CD8-positive, alpha-beta memory T cell (primary cell): ENCODE measurements around the gene SLC27A1. TPM values are rescaled to one million over a fixed set of nuclear protein-coding genes. Genes with fewer than 3 reads are reported as not detected.

ENCODE experiments used
- CTCF ChIA-PET: fragments of 350-600 bp; sonication (Branson Sonifier 250); formaldehyde crosslinking; loops from one replicate; lab custom pipeline; 2021; ENCODE audit warnings: antibody characterized with exemption; lab: Charles Lee
- POLR2A ChIA-PET: fragments of 350-600 bp; sonication (Branson Sonifier 250); formaldehyde crosslinking; loops from one replicate; lab custom pipeline; 2021; ENCODE audit warnings: antibody characterized with exemption; lab: Charles Lee
- DNase-seq, 5 donors: peaks; one replicate each; pipeline versions ENCODE4 v3.0.0 to v3.0.0-alpha.2; 2020 to 2022; ENCODE audit warnings: mixed read lengths in 1 of 5
- H3K27ac ChIP-seq: one replicate; pipeline ENCODE4 v1.7.0; 2013; ENCODE audit warnings: low read depth, mild to moderate bottlenecking, low read length, moderate library complexity
- H3K27me3 ChIP-seq: 2 replicates; pipeline ENCODE4 v1.7.0; 2013; ENCODE audit warnings: low read length, mild to moderate bottlenecking; ENCODE audit not compliant: insufficient read depth, poor library complexity, severe bottlenecking
- H3K36me3 ChIP-seq: 2 replicates; pipeline ENCODE4 v1.7.0; 2013; ENCODE audit warnings: mild to moderate bottlenecking, low read length, moderate library complexity; ENCODE audit not compliant: insufficient read depth
- H3K4me1 ChIP-seq: 2 replicates; pipeline ENCODE4 v1.7.0; 2013; ENCODE audit warnings: mild to moderate bottlenecking, low read length, moderate library complexity; ENCODE audit not compliant: insufficient read depth
- H3K4me3 ChIP-seq: 2 replicates; pipeline ENCODE4 v1.7.0; 2013; ENCODE audit warnings: mild to moderate bottlenecking, low read length
- H3K9me3 ChIP-seq: 2 replicates; pipeline ENCODE4 v1.7.0; 2013; ENCODE audit warnings: mild to moderate bottlenecking, low read length
- H3K27ac Mint-ChIP-seq, 8 donors: one replicate each; pipeline ENCODE4 v1.8.0; 2020 to 2021; ENCODE audit warnings: mixed read lengths in 8 of 8, mild to moderate bottlenecking in 6 of 8, inconsistent platforms in 3 of 8, moderate library complexity in 3 of 8
- H3K27me3 Mint-ChIP-seq, 2 donors: one replicate each; pipeline ENCODE4 v1.8.0; 2020 to 2021; ENCODE audit warnings: mixed read lengths in 2 of 2, mild to moderate bottlenecking in 1 of 2, moderate library complexity in 1 of 2
- H3K36me3 Mint-ChIP-seq, 3 donors: one replicate each; pipeline ENCODE4 v1.8.0; 2020 to 2021; ENCODE audit warnings: mixed read lengths in 3 of 3, inconsistent platforms in 1 of 3, mild to moderate bottlenecking in 1 of 3
- H3K4me1 Mint-ChIP-seq, 3 donors: one replicate each; pipeline ENCODE4 v1.8.0; 2020 to 2021; ENCODE audit warnings: mixed read lengths in 3 of 3, inconsistent platforms in 1 of 3, mild to moderate bottlenecking in 1 of 3
- H3K4me3 Mint-ChIP-seq, 7 donors: one replicate each; pipeline ENCODE4 v1.8.0; 2020 to 2021; ENCODE audit warnings: mixed read lengths in 7 of 7, mild to moderate bottlenecking in 6 of 7, moderate library complexity in 4 of 7, inconsistent platforms in 2 of 7
- H3K9me3 Mint-ChIP-seq, 5 donors: one replicate each; pipeline ENCODE4 v1.8.0; 2020 to 2022; ENCODE audit warnings: mixed read lengths in 5 of 5, mild to moderate bottlenecking in 3 of 5, moderate library complexity in 2 of 5, inconsistent platforms in 1 of 5
- polyA plus RNA-seq: library from polyadenylated mRNA; unstranded; fragments of 300-500 nt; fragmentation: Illumina TruSeq; gene quantifications from one replicate; pipeline ENCODE4 v1.2.3, GENCODE V29; 2021
- total RNA-seq, 2 experiments: library from RNA; stranded (reverse); gene quantifications; one replicate each; pipeline ENCODE4 v1.2.3, GENCODE V29; 2021

Gene SLC27A1
- total and polyA plus RNA-seq, 3 experiments from 2014 or later = 2.0 to 6.6 (median 3.7) TPM

DNA sequence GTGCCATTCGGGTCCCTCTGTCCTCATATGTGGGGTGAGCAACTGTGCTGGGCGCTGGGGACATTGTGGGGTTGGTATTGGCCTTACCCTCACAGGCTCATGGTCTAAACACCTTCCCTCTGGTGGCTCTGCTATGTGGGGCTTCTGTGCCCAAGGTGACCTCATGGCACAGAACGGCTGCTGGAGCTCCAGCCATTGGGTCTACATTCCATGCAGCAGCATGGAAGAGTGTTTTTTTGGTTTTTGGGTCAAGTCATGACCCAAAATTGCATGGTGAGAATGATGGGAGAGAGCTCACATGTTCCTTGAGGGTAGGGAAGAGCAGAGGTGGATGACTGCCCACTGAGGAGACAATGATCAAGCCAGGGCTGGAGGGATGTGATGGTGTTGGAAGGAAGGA is 58.3 kb downstream of the SLC27A1 start:
- Histone ChIP-seq H3K36me3 (no peaks in the 10 kb centered on the region), H3K27ac (no peak overlapping the region), H3K27me3 (no peaks in the 10 kb centered on the region), H3K4me1 (peaks cover 8% of the 10 kb centered on the region), H3K4me3 (no peak overlapping the region), H3K9me3 (no peaks in the 10 kb centered on the region)
- Mint-ChIP-seq H3K36me3 (no peaks in the 10 kb centered on the region), H3K9me3 (no peaks in the 10 kb centered on the region), H3K27me3 (peaks cover 0 to 4% of the 10 kb centered on the region in 2 donors), H3K4me3 (peak overlapping the region in 1 of 7 donors; percentile 24), H3K4me1 (peaks cover 12 to 17% (median 15%) of the 10 kb centered on the region in 3 donors), H3K27ac (peak overlapping the region in 2 of 8 donors; percentile 48 to 57)
- CTCF ChIA-PET = interaction anchor here (1.0 to 2.0 kb wide), 2 partner anchors 8 to 32 kb away, joined by 3 to 7 read pairs; no protein-coding TSS in a partner anchor
- POLR2A ChIA-PET = no interaction called here
- no peak for DNase-seq

DNA sequence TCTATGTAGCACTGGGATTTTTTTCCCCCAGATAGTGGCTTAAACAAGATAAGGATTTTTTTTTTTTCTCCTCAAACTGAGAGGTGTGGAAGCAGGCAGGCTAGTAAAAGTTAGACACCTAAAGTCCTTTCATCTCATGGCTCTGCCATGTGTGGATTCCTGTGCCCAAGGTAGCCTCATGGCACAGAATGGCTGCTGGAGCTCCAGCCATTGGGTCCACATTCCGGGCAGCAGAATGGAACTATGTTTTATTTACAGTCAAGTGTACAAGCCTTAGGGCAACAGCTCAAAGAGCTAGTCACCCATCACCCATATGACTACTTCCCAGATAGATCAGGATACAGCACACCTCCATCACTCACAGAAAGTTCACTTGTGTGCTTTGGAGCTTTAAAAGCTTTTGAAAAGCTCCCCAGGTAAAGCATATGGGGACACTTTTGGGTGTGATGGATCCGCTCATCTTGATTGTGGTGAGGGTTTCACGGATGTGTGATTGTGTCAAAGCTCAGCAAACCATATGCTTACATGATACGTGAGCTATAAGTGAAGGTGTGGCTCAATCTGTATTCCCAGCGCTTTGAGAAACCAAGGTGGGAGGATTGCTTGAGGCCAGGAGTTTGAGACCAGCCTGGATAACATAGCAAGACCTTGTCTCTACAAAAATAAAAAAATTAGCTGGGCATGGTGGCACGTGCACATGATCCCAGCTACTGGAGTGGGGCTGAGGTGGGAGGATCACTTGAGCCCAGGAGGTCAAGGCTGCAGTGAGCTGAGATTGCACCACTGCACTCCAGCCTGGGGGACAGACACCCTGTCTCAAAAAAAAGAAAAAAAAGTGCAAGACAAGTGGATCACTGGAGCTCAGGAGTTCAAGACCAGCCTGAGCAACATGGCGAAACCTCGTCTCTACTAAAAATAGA is 59.2 kb downstream of the SLC27A1 start:
- Histone ChIP-seq H3K27me3 (no peaks in the 10 kb centered on the region), H3K9me3 (no peaks in the 10 kb centered on the region), H3K4me1 (no peaks in the 10 kb centered on the region), H3K36me3 (no peaks in the 10 kb centered on the region), H3K27ac (no peak overlapping the region), H3K4me3 (no peak overlapping the region)
- peak overlapping the region in 1 of 8 donors; percentile 82 for H3K27ac Mint-ChIP-seq
- H3K36me3 Mint-ChIP-seq = no peaks in the 10 kb centered on the region
- H3K27me3 Mint-ChIP-seq = peaks cover 0 to 4% of the 10 kb centered on the region in 2 donors
- POLR2A ChIA-PET = interaction anchor here (1.0 kb wide), 1 partner anchor 9 kb away, joined by 5 read pairs; no protein-coding TSS in a partner anchor
- DNase-seq = no peak
- peaks cover 6 to 9% (median 6%) of the 10 kb centered on the region in 3 donors for H3K4me1 Mint-ChIP-seq
- H3K4me3 Mint-ChIP-seq = peak overlapping the region in 1 of 7 donors; percentile 36
- H3K9me3 Mint-ChIP-seq = no peaks in the 10 kb centered on the region
- CTCF ChIA-PET = interaction anchor here (1.0 to 2.0 kb wide), 4 partner anchors 9 to 44 kb away, joined by 3 to 7 read pairs (median 4); no protein-coding TSS in a partner anchor

DNA sequence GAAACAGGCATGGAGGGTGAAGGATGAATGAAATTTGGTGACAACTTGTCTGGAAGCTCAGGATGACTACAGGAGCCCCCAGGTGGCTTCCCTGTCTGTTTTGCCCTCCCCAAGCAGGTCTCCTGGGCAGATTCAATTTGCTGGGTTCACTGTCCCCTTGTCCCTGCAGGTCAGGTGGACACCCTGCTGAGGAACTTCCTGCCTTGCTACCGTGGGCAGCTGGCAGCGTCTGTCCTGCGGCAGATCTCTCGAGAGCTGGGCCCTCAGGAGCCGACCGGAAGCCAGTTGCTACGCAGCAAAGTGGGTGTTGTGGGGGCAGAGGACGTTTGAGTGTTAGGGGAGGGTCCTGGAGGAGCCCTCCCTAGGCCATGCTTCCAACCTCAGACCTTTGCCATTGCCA is 60.3 kb downstream of the SLC27A1 start:
- H3K36me3 Mint-ChIP-seq = no peaks in the 10 kb centered on the region
- H3K4me3 ChIP-seq = no peak overlapping the region
- ChIA-PET CTCF (interaction anchor here (1.2 to 2.0 kb wide), 3 partner anchors 34 to 43 kb away, joined by 3 to 7 read pairs (median 4); no protein-coding TSS in a partner anchor), POLR2A (no interaction called here)
- H3K4me1 ChIP-seq = no peaks in the 10 kb centered on the region
- no peaks in the 10 kb centered on the region for H3K9me3 Mint-ChIP-seq
- H3K4me3 Mint-ChIP-seq = no peak overlapping the region
- no peak for DNase-seq
- no peak overlapping the region for H3K27ac ChIP-seq
- H3K9me3 ChIP-seq = no peaks in the 10 kb centered on the region
- H3K4me1 Mint-ChIP-seq = peaks cover 0 to 3% (median 0%) of the 10 kb centered on the region in 3 donors
- H3K27ac Mint-ChIP-seq = no peak overlapping the region
- H3K36me3 ChIP-seq = no peaks in the 10 kb centered on the region
- peaks cover 0 to 4% of the 10 kb centered on the region in 2 donors for H3K27me3 Mint-ChIP-seq
- no peaks in the 10 kb centered on the region for H3K27me3 ChIP-seq

DNA sequence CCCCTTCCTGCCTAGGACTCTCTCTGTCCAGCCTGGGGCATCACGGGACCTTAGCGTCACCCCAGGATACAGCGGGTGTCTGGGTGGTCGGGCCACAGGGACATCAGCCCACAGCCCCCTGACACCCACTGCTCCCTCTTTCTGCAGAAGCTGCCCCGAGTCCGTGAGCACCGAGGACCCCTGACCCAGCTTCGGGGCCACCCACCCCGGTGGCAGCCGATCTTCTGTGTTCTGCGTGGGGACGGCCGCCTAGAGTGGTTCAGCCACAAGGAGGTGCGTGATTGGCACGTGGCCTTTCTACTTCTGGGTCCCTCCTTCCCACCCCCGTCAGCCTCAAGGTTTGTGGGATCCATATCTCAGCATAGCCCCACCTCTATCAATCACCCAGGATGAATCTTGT is 61.8 kb downstream of the SLC27A1 start:
- Histone ChIP-seq H3K27ac (no peak overlapping the region), H3K36me3 (no peaks in the 10 kb centered on the region), H3K4me3 (no peak overlapping the region), H3K9me3 (no peaks in the 10 kb centered on the region), H3K4me1 (no peaks in the 10 kb centered on the region), H3K27me3 (no peaks in the 10 kb centered on the region)
- ChIA-PET POLR2A (no interaction called here), CTCF (no interaction called here)
- Mint-ChIP-seq H3K27me3 (peaks cover 0 to 4% of the 10 kb centered on the region in 2 donors), H3K9me3 (no peaks in the 10 kb centered on the region), H3K27ac (no peak overlapping the region), H3K4me1 (no peaks in the 10 kb centered on the region), H3K36me3 (no peaks in the 10 kb centered on the region), H3K4me3 (no peak overlapping the region)
- no peak for DNase-seq

DNA sequence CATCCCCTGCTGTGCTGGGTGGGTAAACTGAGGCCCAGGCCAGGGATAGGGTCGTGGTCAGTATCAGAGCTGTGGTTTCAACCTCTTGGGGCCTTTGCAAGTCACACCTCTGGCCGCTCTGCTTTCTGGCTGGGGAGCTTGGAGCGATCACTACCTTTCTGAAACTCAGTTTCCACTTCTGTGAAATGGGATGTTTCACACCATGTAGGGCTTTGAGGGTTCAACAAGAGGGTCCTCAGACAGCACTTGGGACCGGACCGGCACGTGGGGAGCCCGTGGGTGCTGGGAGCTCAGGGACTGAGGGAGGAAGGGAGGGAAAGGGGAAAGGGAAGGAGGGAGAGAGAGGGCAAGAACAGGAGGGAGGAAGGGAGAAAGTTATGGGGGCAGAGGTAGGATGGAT is 62.2 kb downstream of the SLC27A1 start:
- no peak for DNase-seq
- Mint-ChIP-seq H3K27me3 (peaks cover 0 to 4% of the 10 kb centered on the region in 2 donors), H3K4me1 (no peaks in the 10 kb centered on the region), H3K27ac (no peak overlapping the region), H3K4me3 (no peak overlapping the region), H3K9me3 (no peaks in the 10 kb centered on the region), H3K36me3 (no peaks in the 10 kb centered on the region)
- H3K4me3 ChIP-seq = no peak overlapping the region
- ChIA-PET POLR2A (no interaction called here), CTCF (no interaction called here)
- no peaks in the 10 kb centered on the region for H3K27me3 ChIP-seq
- no peaks in the 10 kb centered on the region for H3K4me1 ChIP-seq
- no peaks in the 10 kb centered on the region for H3K36me3 ChIP-seq
- H3K27ac ChIP-seq = no peak overlapping the region
- H3K9me3 ChIP-seq = no peaks in the 10 kb centered on the region

DNA sequence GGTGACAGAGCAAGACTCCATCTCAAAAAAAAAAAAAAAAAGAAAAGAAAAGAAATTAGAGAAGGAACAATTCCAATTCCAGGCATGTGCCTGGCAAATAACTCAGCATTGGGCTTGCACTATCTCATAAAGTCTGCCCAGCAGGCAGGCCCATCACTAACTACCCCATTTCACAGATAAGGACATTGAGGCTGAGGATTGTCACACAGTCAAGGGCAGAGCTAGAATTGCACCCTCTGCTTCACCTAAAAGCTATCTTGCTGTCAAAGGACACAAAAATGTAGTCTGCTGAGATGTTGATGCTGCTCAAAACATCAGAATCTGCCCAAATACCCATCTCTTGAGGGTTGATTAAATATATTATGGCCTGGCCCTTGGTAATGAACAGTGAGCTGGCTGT is 64.4 kb downstream of the SLC27A1 start:
- H3K4me3 ChIP-seq = no peak overlapping the region
- ChIA-PET CTCF (interaction anchor here (1.3 kb wide), 1 partner anchor 39 kb away, joined by 4 read pairs; no protein-coding TSS in a partner anchor), POLR2A (interaction anchor here (0.6 kb wide), 1 partner anchor 43 kb away, joined by 5 read pairs; no protein-coding TSS in a partner anchor)
- H3K36me3 ChIP-seq = no peaks in the 10 kb centered on the region
- no peak overlapping the region for H3K27ac ChIP-seq
- Mint-ChIP-seq H3K4me1 (peaks cover 9 to 13% (median 11%) of the 10 kb centered on the region in 3 donors), H3K4me3 (no peak overlapping the region), H3K27ac (peak overlapping the region in 1 of 8 donors; percentile 33), H3K36me3 (no peaks in the 10 kb centered on the region), H3K9me3 (no peaks in the 10 kb centered on the region), H3K27me3 (no peaks in the 10 kb centered on the region)
- DNase-seq = no peak
- H3K9me3 ChIP-seq = no peaks in the 10 kb centered on the region
- H3K27me3 ChIP-seq = no peaks in the 10 kb centered on the region
- peaks cover 10% of the 10 kb centered on the region for H3K4me1 ChIP-seq

DNA sequence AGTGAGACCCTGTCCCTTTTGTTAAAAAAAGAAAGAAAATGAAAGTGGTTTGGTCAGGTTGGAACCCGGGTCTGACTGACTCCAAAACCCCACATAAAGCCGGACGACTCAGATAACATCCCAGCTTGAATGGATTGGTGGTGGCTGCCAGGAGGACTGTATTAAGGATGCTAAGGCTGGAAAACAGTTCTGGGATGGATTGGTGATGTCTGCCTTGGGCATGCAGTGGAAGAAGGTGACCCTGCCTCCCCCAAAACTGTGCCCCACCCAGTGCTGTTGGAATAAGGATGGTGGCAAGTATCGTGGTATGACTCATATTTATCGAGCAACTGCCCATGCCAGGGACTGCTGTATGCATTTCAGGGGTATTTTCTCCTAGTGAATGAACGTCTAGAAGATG is 66.6 kb downstream of the SLC27A1 start:
- Mint-ChIP-seq H3K36me3 (no peaks in the 10 kb centered on the region), H3K4me1 (peaks cover 12 to 20% (median 17%) of the 10 kb centered on the region in 3 donors), H3K27ac (peak overlapping the region in 2 of 8 donors; percentile 54 to 64), H3K4me3 (peak overlapping the region in 2 of 7 donors; percentile 9 to 27), H3K9me3 (no peaks in the 10 kb centered on the region), H3K27me3 (no peaks in the 10 kb centered on the region)
- Histone ChIP-seq H3K36me3 (no peaks in the 10 kb centered on the region), H3K4me3 (no peak overlapping the region), H3K4me1 (peaks cover 10% of the 10 kb centered on the region), H3K27me3 (no peaks in the 10 kb centered on the region), H3K9me3 (no peaks in the 10 kb centered on the region), H3K27ac (no peak overlapping the region)
- ChIA-PET POLR2A (no interaction called here), CTCF (interaction anchor here (1.2 kb wide), 1 partner anchor 41 kb away, joined by 5 read pairs; no protein-coding TSS in a partner anchor)
- DNase-seq = no peak
